Measurements from ENCODE around the gene IVD. TPM values are rescaled to one million over a fixed set of nuclear protein-coding genes. Genes with fewer than 3 reads are reported as not detected.
A peak's percentile ranks its signal among the peaks of the same experiment; 100 is the strongest.

Gene IVD
- total RNA-seq, 2 experiments from 2014 or later: 70.3 to 87.2 TPM

DNA sequence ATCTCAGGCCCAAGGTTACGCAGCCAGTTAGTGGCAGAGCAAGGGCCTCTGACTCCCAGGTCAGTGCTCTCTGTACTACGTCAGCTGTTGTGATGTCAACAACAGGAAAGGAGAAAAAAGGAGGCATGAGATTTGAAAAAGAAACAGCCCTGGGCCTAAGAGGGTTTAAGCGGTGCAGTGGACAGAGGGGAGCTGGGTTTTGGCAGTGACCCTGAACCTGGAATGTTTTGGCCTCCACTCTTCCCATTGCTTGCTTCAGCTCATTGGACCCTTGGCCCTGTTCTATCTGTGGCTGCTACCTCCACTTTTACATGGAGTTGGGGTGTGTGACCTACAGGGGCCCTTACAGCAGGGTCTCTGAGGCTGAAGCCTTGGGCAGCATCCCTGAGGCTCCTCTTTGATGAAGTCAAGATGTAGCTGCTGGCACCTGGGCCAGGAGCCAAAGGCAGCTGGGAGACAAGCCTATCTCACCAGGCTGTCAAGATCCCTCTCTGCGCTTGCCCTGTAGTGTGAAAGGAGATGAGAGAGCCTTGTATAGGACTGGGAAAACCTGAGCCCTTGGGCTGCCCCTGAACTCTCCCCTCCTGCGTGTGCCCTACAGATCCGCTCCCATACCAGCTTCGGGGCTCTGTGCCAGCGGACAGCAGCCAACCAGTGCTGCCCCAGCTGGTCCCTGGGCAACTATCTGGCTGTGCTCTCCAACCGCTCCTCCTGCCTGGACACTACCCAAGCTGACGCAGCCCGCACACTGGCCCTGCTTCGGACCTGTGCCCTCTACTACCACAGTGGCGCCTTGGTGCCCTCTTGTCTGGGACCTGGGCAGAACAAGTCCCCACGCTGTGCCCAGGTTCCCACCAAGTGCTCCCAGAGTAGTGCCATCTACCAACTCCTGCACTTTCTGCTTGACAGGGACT lies 38.9 kb upstream of the IVD start:
- no peak for DNase-seq
- no peak for ATAC-seq
- CTCF ChIA-PET: interaction anchor here (0.7 to 12.5 kb wide), 17 partner anchors 11 to 140 kb away, joined by 3 to 138 read pairs (median 3); partner anchors contain the start of genes DISP2, IVD and KNSTRN
- H3K36me3 Mint-ChIP-seq: no peaks in the 10 kb centered on the region
- H3K27me3 Mint-ChIP-seq: peaks cover 11% of the 10 kb centered on the region
- no peak overlapping the region for H3K27ac Mint-ChIP-seq
- H3K4me1 Mint-ChIP-seq: peaks cover 14% of the 10 kb centered on the region
- peak overlapping the region; percentile 76 for H3K4me3 Mint-ChIP-seq
- no peaks in the 10 kb centered on the region for H3K9me3 Mint-ChIP-seq (ENCODE audit: low read depth)

DNA sequence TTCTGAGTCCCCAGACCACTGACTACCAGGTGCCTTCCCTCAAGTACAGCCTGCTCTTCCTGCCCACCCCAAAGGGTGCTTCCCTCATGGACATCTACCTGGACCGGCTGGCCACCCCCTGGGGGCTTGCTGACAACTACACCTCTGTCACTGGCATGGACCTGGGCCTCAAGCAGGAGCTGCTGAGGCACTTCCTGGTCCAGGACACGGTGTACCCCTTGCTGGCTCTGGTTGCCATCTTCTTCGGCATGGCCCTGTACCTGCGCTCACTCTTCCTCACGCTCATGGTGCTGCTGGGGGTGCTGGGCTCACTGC lies 38.3 kb upstream of the IVD start:
- no peak for DNase-seq
- H3K4me1 Mint-ChIP-seq: peaks cover 14% of the 10 kb centered on the region
- CTCF ChIA-PET: interaction anchor here (0.7 to 12.5 kb wide), 18 partner anchors 11 to 205 kb away, joined by 3 to 138 read pairs (median 4); partner anchors contain the start of genes DISP2, INAFM2, IVD and KNSTRN
- peaks cover 15% of the 10 kb centered on the region for H3K27me3 Mint-ChIP-seq
- H3K4me3 Mint-ChIP-seq: peak overlapping the region; percentile 76
- H3K9me3 Mint-ChIP-seq (ENCODE audit: low read depth): no peaks in the 10 kb centered on the region
- H3K36me3 Mint-ChIP-seq: no peaks in the 10 kb centered on the region
- ATAC-seq: no peak
- H3K27ac Mint-ChIP-seq: peak overlapping the region; percentile 71

DNA sequence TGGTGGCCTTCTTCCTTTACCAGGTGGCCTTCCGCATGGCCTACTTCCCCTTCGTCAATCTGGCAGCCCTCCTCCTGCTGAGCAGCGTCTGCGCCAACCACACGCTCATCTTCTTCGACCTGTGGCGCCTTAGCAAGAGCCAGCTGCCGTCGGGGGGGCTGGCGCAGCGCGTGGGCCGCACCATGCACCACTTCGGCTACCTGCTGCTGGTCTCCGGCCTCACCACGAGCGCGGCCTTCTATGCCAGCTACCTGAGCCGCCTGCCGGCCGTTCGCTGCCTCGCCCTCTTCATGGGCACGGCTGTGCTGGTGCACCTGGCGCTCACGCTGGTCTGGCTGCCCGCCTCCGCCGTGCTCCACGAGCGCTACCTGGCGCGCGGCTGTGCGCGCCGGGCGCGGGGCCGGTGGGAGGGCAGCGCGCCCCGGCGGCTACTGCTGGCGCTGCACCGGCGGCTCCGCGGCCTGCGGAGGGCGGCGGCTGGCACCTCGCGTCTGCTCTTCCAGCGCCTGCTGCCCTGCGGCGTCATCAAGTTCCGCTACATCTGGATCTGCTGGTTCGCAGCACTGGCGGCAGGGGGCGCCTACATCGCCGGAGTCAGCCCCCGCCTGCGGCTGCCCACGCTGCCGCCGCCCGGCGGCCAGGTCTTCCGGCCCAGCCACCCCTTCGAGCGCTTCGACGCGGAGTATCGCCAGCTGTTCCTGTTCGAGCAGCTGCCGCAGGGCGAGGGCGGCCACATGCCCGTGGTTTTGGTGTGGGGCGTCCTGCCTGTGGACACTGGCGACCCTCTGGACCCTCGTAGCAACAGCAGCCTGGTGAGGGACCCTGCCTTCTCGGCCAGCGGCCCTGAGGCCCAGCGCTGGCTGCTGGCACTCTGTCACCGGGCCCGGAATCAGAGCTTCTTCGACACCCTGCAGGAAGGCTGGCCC lies 37.6 kb upstream of the IVD start:
- CTCF ChIA-PET: interaction anchor here (0.7 to 12.5 kb wide), 26 partner anchors 12 to 206 kb away, joined by 3 to 138 read pairs (median 4); partner anchors contain the start of genes DISP2, INAFM2, IVD and KNSTRN
- ATAC-seq (peak; percentile 96), DNase-seq (peak; percentile 93)
- Mint-ChIP-seq H3K27ac (peak overlapping the region; percentile 71), H3K4me3 (peak overlapping the region; percentile 76), H3K27me3 (peaks cover 15% of the 10 kb centered on the region), H3K4me1 (peaks cover 14% of the 10 kb centered on the region), H3K9me3 (ENCODE audit: low read depth) (no peaks in the 10 kb centered on the region), H3K36me3 (no peaks in the 10 kb centered on the region)

DNA sequence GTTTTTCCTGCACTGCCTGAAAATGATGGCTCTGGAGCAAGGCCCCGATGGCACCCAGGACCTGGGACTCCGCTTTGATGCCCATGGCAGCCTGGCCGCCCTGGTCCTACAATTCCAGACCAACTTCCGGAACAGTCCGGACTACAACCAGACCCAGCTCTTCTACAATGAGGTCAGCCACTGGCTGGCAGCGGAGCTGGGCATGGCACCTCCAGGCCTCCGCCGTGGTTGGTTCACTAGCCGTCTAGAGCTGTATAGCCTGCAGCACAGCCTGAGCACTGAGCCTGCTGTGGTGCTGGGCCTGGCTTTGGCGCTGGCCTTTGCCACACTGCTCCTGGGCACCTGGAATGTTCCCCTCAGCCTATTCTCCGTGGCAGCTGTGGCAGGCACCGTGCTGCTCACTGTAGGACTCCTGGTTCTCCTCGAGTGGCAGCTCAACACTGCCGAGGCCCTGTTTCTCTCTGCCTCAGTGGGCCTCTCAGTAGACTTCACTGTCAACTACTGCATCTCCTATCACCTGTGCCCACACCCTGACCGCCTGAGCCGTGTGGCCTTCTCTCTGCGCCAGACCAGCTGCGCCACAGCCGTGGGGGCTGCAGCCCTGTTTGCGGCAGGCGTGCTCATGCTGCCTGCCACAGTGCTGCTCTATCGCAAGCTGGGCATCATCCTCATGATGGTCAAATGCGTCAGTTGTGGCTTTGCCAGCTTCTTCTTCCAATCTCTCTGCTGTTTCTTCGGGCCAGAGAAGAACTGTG lies 36.7 kb upstream of the IVD start:
- Mint-ChIP-seq H3K27ac (no peak overlapping the region), H3K27me3 (peaks cover 15% of the 10 kb centered on the region), H3K9me3 (ENCODE audit: low read depth) (no peaks in the 10 kb centered on the region), H3K4me1 (peaks cover 14% of the 10 kb centered on the region), H3K4me3 (peak overlapping the region; percentile 10), H3K36me3 (no peaks in the 10 kb centered on the region)
- ATAC-seq: no peak
- no peak for DNase-seq
- CTCF ChIA-PET: interaction anchor here (0.7 to 12.5 kb wide), 18 partner anchors 12 to 96 kb away, joined by 3 to 138 read pairs (median 6); partner anchors contain the start of genes DISP2, INAFM2, IVD and KNSTRN

DNA sequence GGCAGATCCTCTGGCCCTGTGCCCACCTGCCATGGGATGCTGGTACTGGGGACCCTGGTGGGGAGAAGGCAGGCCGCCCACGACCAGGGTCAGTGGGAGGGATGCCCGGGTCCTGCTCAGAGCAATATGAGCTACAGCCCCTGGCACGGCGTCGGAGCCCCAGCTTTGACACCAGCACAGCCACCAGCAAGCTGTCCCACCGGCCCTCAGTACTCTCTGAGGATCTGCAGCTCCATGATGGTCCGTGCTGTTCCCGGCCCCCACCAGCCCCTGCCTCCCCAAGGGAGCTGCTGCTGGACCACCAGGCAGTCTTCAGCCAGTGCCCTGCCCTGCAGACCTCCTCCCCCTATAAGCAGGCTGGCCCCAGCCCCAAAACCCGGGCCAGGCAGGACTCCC lies 36.1 kb upstream of the IVD start:
- H3K27ac Mint-ChIP-seq: no peak overlapping the region
- CTCF ChIA-PET: interaction anchor here (0.7 to 12.5 kb wide), 8 partner anchors 11 to 52 kb away, joined by 3 to 138 read pairs (median 36); partner anchors contain the start of genes DISP2, INAFM2, IVD and KNSTRN
- DNase-seq (no peak), ATAC-seq (no peak)
- H3K4me3 Mint-ChIP-seq: peak overlapping the region; percentile 10
- H3K9me3 Mint-ChIP-seq (ENCODE audit: low read depth): no peaks in the 10 kb centered on the region
- H3K27me3 Mint-ChIP-seq: peaks cover 15% of the 10 kb centered on the region
- H3K4me1 Mint-ChIP-seq: peaks cover 14% of the 10 kb centered on the region
- no peaks in the 10 kb centered on the region for H3K36me3 Mint-ChIP-seq

DNA sequence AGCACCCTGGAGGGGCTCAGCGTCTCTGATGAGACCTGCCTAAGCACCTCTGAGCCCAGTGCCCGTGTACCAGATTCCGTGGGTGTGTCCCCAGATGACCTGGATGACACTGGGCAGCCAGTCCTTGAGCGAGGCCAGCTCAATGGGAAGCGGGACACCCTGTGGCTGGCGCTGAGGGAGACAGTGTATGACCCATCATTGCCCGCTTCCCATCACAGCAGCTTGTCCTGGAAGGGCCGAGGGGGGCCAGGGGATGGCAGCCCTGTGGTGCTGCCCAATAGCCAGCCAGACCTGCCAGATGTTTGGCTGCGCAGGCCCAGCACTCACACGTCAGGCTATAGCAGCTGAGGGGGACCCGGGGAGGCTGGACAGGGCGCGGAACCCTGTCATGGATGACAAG lies 35.6 kb upstream of the IVD start:
- H3K9me3 Mint-ChIP-seq (ENCODE audit: low read depth): no peaks in the 10 kb centered on the region
- H3K27ac Mint-ChIP-seq: no peak overlapping the region
- H3K27me3 Mint-ChIP-seq: peaks cover 15% of the 10 kb centered on the region
- DNase-seq (no peak), ATAC-seq (no peak)
- peaks cover 14% of the 10 kb centered on the region for H3K4me1 Mint-ChIP-seq
- CTCF ChIA-PET: interaction anchor here (1.0 to 12.5 kb wide), 5 partner anchors 11 to 51 kb away, joined by 4 to 138 read pairs (median 9); partner anchors contain the start of gene KNSTRN
- H3K4me3 Mint-ChIP-seq: no peak overlapping the region
- no peaks in the 10 kb centered on the region for H3K36me3 Mint-ChIP-seq

DNA sequence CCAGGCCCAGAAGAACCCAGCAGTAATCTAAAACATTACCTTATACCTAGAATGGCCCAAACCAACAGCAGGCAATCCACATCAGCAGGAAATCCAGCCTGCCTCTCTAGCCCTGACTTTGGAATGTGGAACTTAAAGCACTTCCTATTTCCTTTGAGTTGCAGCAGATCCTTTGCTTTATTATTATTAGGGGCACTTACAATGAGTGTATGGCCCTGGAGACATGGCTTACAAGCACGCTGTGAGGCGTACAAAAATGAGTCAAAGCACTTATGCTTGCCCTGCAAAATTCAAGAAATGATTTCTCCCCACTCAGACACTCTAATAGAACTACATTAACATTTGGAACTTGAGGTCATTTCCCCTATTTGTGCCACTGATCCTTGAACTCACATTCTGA lies 32.6 kb upstream of the IVD start:
- ATAC-seq: no peak
- no peaks in the 10 kb centered on the region for H3K9me3 Mint-ChIP-seq (ENCODE audit: low read depth)
- DNase-seq: no peak
- peaks cover 15% of the 10 kb centered on the region for H3K27me3 Mint-ChIP-seq
- no peak overlapping the region for H3K4me3 Mint-ChIP-seq
- CTCF ChIA-PET: interaction anchor here (2.9 to 12.5 kb wide), 2 partner anchors 29 to 48 kb away, joined by 9 to 138 read pairs; no protein-coding TSS in a partner anchor
- no peaks in the 10 kb centered on the region for H3K4me1 Mint-ChIP-seq
- H3K27ac Mint-ChIP-seq: no peak overlapping the region
- no peaks in the 10 kb centered on the region for H3K36me3 Mint-ChIP-seq

DNA sequence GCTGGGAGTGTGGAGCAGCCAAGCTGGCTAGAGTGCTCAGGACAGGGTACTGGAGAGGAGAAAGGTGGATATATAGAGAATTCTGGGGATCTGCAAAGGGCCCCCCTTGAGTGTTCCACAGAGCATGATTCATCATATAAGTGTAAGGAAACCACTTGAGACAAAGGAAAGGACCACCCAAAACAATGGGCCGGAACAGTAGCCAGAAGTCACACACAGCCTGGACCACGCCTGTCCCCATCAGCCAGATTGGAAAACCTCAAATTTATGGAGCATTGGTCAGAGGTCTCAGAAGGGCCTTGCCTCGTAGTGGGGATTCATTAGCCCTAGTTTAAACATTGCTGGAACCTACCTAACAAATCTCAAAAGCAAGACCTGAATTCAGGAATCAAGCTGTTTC lies 28.0 kb upstream of the IVD start:
- ATAC-seq (no peak), DNase-seq (no peak)
- Mint-ChIP-seq H3K27ac (no peak overlapping the region), H3K4me3 (no peak overlapping the region), H3K36me3 (no peaks in the 10 kb centered on the region), H3K9me3 (ENCODE audit: low read depth) (no peaks in the 10 kb centered on the region), H3K4me1 (peaks cover 3% of the 10 kb centered on the region), H3K27me3 (peaks cover 5% of the 10 kb centered on the region)
- CTCF ChIA-PET: interaction anchor here (1.1 to 8.0 kb wide), 4 partner anchors 9 to 44 kb away, joined by 3 to 55 read pairs (median 4); no protein-coding TSS in a partner anchor

DNA sequence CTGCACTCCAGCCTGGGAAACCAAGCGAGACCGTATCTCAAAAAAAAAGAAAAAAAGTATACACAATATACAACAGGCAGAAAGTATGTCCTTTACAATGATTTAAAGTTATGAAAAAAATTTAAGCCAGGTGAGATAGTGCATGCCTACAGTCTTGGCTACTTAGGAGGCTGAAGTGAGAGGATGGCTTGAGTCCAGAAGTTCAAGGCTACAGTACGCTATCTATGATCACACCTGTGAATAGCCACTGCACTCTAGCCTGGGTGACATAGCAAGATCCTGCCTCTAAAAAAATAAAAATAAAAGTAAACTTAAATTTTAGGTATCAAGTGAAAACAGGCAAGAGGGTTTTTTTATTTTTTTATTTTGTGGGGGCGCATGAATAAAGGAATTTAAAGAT lies 26.2 kb upstream of the IVD start:
- H3K9me3 Mint-ChIP-seq (ENCODE audit: low read depth): no peaks in the 10 kb centered on the region
- DNase-seq (no peak), ATAC-seq (no peak)
- CTCF ChIA-PET: interaction anchor here (8.0 kb wide), 1 partner anchor 11 kb away, joined by 55 read pairs; no protein-coding TSS in a partner anchor
- no peak overlapping the region for H3K27ac Mint-ChIP-seq
- no peak overlapping the region for H3K4me3 Mint-ChIP-seq
- H3K4me1 Mint-ChIP-seq: peaks cover 15% of the 10 kb centered on the region
- peaks cover 5% of the 10 kb centered on the region for H3K27me3 Mint-ChIP-seq
- H3K36me3 Mint-ChIP-seq: peaks cover 10% of the 10 kb centered on the region

DNA sequence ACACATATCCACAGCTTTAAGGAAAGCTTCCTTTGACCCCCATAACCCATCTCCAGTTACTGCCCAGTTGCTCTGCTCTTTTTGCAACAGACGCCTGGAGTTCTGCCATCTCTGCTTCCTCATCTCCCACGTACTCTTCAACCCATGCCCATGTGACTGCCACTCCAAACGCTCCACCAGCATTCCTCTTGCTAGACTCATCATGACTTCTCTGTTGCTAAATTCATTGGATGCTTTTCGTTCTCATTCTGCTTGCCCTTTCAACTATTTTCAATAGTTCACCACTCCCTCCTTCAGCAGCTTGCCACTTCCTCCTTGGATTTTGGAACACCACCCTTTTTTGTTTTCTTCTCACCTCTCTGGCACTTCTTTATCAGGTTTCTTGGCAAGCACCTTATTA lies 25.7 kb upstream of the IVD start:
- no peak overlapping the region for H3K27ac Mint-ChIP-seq
- H3K4me1 Mint-ChIP-seq: peaks cover 19% of the 10 kb centered on the region
- no peaks in the 10 kb centered on the region for H3K9me3 Mint-ChIP-seq (ENCODE audit: low read depth)
- H3K27me3 Mint-ChIP-seq: peaks cover 5% of the 10 kb centered on the region
- H3K36me3 Mint-ChIP-seq: peaks cover 14% of the 10 kb centered on the region
- CTCF ChIA-PET: interaction anchor here (8.0 kb wide), 1 partner anchor 11 kb away, joined by 55 read pairs; no protein-coding TSS in a partner anchor
- ATAC-seq (no peak), DNase-seq (no peak)
- H3K4me3 Mint-ChIP-seq: no peak overlapping the region

DNA sequence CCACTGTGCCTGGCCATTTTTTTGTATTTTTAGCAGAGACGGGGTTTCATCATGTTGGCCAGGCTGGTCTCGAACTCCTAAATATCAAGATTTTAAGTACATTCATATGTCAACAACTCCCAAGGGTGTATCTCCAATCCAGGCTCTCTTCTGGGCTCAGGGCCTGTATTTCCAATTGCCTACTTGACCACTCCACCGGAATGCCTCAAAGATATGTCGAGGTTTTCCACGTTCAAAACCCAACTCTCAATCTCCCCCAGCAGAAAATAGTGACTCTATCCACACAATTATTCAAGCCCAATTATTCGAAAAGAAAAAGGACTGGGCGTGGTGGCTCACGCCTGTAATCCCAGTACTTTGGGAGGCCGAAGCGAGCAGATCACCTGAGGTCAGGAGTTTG lies 25.0 kb upstream of the IVD start:
- no peak overlapping the region for H3K27ac Mint-ChIP-seq
- ATAC-seq: no peak
- peaks cover 18% of the 10 kb centered on the region for H3K36me3 Mint-ChIP-seq
- peaks cover 5% of the 10 kb centered on the region for H3K27me3 Mint-ChIP-seq
- no peaks in the 10 kb centered on the region for H3K9me3 Mint-ChIP-seq (ENCODE audit: low read depth)
- no peak for DNase-seq
- CTCF ChIA-PET: interaction anchor here (8.0 kb wide), 1 partner anchor 12 kb away, joined by 55 read pairs; no protein-coding TSS in a partner anchor
- H3K4me1 Mint-ChIP-seq: peaks cover 26% of the 10 kb centered on the region
- no peak overlapping the region for H3K4me3 Mint-ChIP-seq

DNA sequence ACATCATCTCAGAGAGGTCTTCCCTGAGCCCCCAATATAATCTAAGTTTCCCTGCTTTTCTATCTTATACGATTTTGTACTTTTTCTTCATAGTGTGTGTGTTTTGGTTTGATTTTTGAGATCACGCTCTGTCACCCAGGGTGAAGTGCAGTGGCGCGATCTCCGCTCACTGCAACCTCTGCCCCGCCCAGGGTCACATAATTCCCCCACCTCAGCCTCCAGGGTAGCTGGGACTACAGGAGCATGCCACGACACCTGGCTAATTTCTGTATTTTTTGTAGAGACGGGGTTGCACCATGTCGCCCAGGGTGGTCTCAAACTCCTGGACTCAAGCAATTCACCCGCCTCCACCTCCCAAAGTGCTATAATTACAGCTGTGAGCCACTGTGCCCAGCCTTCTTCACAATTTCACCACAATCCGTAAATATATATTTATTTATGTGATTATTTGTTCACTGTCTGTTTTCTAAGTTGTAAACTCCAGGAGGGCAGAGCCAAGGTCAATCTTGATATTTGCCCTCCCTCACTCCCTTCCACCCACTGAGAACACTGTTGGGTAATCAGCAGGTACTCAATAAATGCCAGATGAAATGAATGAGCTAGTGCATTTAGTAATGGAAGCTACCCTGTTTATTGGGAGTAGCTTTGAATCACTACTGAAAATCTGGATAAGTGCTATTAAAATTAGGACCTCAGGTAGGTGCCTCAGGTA lies 23.6 kb upstream of the IVD start:
- peak overlapping the region; percentile 94 for H3K4me3 Mint-ChIP-seq
- no peaks in the 10 kb centered on the region for H3K9me3 Mint-ChIP-seq (ENCODE audit: low read depth)
- CTCF ChIA-PET: interaction anchor here (1.2 to 8.0 kb wide), 7 partner anchors 9 to 39 kb away, joined by 3 to 55 read pairs (median 7); no protein-coding TSS in a partner anchor
- H3K4me1 Mint-ChIP-seq: peaks cover 26% of the 10 kb centered on the region
- H3K27me3 Mint-ChIP-seq: peaks cover 5% of the 10 kb centered on the region
- peaks cover 27% of the 10 kb centered on the region for H3K36me3 Mint-ChIP-seq
- no peak overlapping the region for H3K27ac Mint-ChIP-seq
- DNase-seq (no peak), ATAC-seq (no peak)

Measured in activated CD8-positive, alpha-beta memory T cell treated with anti-CD3 and anti-CD28 coated beads, Interleukin-2, amount 10 ng/mL, durations not matched to agents 7 days and 5 days (primary cell).